GM12878 (cell line): ENCODE results near the gene TAB2. TPM values are rescaled to one million over a fixed set of nuclear protein-coding genes. Genes with fewer than 3 reads are reported as not detected.
A peak's percentile ranks its signal among the peaks of the same experiment; 100 is the strongest.

Experiments
- IKZF1 ChIP-seq: fragments of 450-650 bp; conservative IDR thresholded peaks from 2 replicates; pipeline ENCODE4 v1.6.1; 2017; ENCODE audit warnings: antibody characterized with exemption, mild to moderate bottlenecking
- MEF2B ChIP-seq: fragments of 450-650 bp; IDR thresholded peaks from 2 replicates; pipeline ENCODE4 v1.6.1; 2018; ENCODE audit warnings: mild to moderate bottlenecking, moderate library complexity; ENCODE audit not compliant: partially characterized antibody, poor library complexity, severe bottlenecking
- MTA2 ChIP-seq: fragments of 450-650 bp; IDR thresholded peaks from 2 replicates; pipeline ENCODE4 v1.6.1; 2016; ENCODE audit warnings: low read depth, mild to moderate bottlenecking, moderate library complexity
- NFYB ChIP-seq: IDR thresholded peaks from 2 replicates; pipeline ENCODE4 v1.6.1; 2011; ENCODE audit warnings: low read depth, mild to moderate bottlenecking, low read length, improper control_type of control experiment, moderate library complexity; ENCODE audit not compliant: insufficient read depth
- NR2F1 ChIP-seq: fragments of 450-650 bp; conservative IDR thresholded peaks from 2 replicates; pipeline ENCODE4 v1.6.1; 2017; ENCODE audit warnings: mild to moderate bottlenecking
- SP1 ChIP-seq: IDR thresholded peaks from one replicate; pipeline ENCODE4 v1.6.1; 2011; ENCODE audit warnings: low read depth, low read length
- ZNF384 ChIP-seq: IDR thresholded peaks from 2 replicates; pipeline ENCODE4 v1.6.1; 2012; ENCODE audit warnings: low read depth, mild to moderate bottlenecking, low read length, improper control_type of control experiment, borderline replicate concordance
- polyA plus RNA-seq, 11 experiments: library from polyadenylated mRNA; depleted of rRNA in 4 of 11; unstranded in 6 of 11; stranded (reverse) in 5 of 11; fragments of >200 nt; fragmentation: Nextera tagmentation in 4 of 11; fragmentation: Illumina TruSeq in 1 of 11; extraction: Ambion mirVana in 4 of 11; extraction: Trizol in 1 of 11; gene quantifications; 1 replicate in 1 of 11; 2 replicates in 10 of 11; pipeline versions ENCODE4 v1.2.1 to v1.2.3, GENCODE V29; 2011 to 2016; ENCODE audit warnings: inconsistent platforms in 2 of 11, missing spikeins in 2 of 11, low read depth in 1 of 11
- total RNA-seq, 4 experiments: library from RNA; depleted of rRNA in 3 of 4; stranded (reverse); fragments of >200 nt in 3 of 4; fragmentation: Illumina TruSeq in 1 of 4; extraction: Trizol in 1 of 4; gene quantifications; 2 replicates each; pipeline versions ENCODE4 v1.2.1 to v1.2.3, GENCODE V29; 2013 to 2021
- TF ChIP-seq, protein P1 (sequence below): fragments of 450-650 bp; formaldehyde crosslinking; IDR thresholded peaks from 2 replicates; pipeline ENCODE4 v1.5.0; 2022; ENCODE audit warnings: mild to moderate bottlenecking, missing genetic modification characterization
- TF ChIP-seq, protein P2 (sequence below): fragments of 450-650 bp; IDR thresholded peaks from 2 replicates; pipeline ENCODE4 v1.6.1; 2016; ENCODE audit warnings: mild to moderate bottlenecking
- TF ChIP-seq, protein P3 (sequence below), 3 experiments: IDR thresholded peaks in 2 of 3; conservative IDR thresholded peaks in 1 of 3; 2 replicates each; pipeline ENCODE4 v1.5.1; 2011; ENCODE audit warnings: low read depth in 3 of 3, low read length in 3 of 3, mild to moderate bottlenecking in 3 of 3, control low read depth in 2 of 3, moderate library complexity in 2 of 3, inconsistent platforms in 1 of 3, mixed read lengths in 1 of 3; ENCODE audit not compliant: control insufficient read depth in 2 of 3, insufficient read depth in 1 of 3; ENCODE audit errors: extremely low read depth in 1 of 3
- TF ChIP-seq, protein P4 (sequence below): fragments of 450-650 bp; formaldehyde crosslinking; IDR thresholded peaks from 2 replicates; pipeline ENCODE4 v1.4.0; 2020; ENCODE audit warnings: mild to moderate bottlenecking, moderate library complexity
- TF ChIP-seq, protein P5 (sequence below): IDR thresholded peaks from 2 replicates; pipeline ENCODE4 v1.6.1; 2012; ENCODE audit warnings: low read depth, low read length, improper control_type of control experiment
- TF ChIP-seq, protein P6 (sequence below): fragments of 450-650 bp; IDR thresholded peaks from 2 replicates; pipeline ENCODE4 v1.6.1; 2017; ENCODE audit warnings: mild to moderate bottlenecking, moderate library complexity

The TAB2 gene
- total and polyA plus RNA-seq, 10 of the 15 experiments (the other 5 are each of a cell fraction or from before 2014, with no cell fraction given): 8.9 to 66.3 (median 23.0) TPM

DNA sequence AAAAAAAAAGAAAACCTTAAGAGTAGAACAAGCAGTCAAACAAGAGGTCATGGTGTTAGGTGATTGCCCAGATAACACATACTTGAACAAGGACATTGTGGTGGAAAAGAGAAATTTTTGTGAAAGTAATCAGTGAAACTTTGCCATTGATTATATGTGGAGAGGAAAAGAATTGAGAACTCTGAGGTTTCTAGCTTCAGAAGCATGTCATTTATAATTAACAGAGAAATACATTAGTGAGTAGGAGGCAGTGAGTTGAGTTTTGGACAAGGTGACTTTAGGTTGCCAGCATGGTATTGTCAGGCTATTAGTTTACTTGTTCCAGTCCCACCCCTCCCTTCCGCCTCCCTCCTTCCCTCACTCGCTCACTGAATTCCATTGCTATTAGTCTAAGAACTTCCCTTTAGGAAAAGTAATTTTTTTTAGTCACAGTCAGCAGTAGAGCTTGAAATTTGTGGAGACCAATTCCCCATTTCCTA, 17.2 kb downstream of the TAB2 start (continued):
- TF ChIP-seq, protein P1, sequence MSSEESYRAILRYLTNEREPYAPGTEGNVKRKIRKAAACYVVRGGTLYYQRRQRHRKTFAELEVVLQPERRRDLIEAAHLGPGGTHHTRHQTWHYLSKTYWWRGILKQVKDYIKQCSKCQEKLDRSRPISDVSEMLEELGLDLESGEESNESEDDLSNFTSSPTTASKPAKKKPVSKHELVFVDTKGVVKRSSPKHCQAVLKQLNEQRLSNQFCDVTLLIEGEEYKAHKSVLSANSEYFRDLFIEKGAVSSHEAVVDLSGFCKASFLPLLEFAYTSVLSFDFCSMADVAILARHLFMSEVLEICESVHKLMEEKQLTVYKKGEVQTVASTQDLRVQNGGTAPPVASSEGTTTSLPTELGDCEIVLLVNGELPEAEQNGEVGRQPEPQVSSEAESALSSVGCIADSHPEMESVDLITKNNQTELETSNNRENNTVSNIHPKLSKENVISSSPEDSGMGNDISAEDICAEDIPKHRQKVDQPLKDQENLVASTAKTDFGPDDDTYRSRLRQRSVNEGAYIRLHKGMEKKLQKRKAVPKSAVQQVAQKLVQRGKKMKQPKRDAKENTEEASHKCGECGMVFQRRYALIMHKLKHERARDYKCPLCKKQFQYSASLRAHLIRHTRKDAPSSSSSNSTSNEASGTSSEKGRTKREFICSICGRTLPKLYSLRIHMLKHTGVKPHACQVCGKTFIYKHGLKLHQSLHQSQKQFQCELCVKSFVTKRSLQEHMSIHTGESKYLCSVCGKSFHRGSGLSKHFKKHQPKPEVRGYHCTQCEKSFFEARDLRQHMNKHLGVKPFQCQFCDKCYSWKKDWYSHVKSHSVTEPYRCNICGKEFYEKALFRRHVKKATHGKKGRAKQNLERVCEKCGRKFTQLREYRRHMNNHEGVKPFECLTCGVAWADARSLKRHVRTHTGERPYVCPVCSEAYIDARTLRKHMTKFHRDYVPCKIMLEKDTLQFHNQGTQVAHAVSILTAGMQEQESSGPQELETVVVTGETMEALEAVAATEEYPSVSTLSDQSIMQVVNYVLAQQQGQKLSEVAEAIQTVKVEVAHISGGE (CRISPR knock-in tag): no peak
- TF ChIP-seq, protein P2, sequence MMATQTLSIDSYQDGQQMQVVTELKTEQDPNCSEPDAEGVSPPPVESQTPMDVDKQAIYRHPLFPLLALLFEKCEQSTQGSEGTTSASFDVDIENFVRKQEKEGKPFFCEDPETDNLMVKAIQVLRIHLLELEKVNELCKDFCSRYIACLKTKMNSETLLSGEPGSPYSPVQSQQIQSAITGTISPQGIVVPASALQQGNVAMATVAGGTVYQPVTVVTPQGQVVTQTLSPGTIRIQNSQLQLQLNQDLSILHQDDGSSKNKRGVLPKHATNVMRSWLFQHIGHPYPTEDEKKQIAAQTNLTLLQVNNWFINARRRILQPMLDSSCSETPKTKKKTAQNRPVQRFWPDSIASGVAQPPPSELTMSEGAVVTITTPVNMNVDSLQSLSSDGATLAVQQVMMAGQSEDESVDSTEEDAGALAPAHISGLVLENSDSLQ: peak; percentile 55; the same call in 1 of the 2 replicates
- TF ChIP-seq, protein P3, sequence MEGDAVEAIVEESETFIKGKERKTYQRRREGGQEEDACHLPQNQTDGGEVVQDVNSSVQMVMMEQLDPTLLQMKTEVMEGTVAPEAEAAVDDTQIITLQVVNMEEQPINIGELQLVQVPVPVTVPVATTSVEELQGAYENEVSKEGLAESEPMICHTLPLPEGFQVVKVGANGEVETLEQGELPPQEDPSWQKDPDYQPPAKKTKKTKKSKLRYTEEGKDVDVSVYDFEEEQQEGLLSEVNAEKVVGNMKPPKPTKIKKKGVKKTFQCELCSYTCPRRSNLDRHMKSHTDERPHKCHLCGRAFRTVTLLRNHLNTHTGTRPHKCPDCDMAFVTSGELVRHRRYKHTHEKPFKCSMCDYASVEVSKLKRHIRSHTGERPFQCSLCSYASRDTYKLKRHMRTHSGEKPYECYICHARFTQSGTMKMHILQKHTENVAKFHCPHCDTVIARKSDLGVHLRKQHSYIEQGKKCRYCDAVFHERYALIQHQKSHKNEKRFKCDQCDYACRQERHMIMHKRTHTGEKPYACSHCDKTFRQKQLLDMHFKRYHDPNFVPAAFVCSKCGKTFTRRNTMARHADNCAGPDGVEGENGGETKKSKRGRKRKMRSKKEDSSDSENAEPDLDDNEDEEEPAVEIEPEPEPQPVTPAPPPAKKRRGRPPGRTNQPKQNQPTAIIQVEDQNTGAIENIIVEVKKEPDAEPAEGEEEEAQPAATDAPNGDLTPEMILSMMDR (IDR thresholded peaks at IDR 0.05 in 2 of 3, conservative IDR thresholded peaks at IDR 0.05 in 1 of 3; ENCODE audit: control insufficient read depth in 2 of 3, extremely low read depth in 1 of 3, insufficient read depth in 1 of 3, low read depth in 3 of 3, low read length in 3 of 3): no peak
- TF ChIP-seq, protein P4, sequence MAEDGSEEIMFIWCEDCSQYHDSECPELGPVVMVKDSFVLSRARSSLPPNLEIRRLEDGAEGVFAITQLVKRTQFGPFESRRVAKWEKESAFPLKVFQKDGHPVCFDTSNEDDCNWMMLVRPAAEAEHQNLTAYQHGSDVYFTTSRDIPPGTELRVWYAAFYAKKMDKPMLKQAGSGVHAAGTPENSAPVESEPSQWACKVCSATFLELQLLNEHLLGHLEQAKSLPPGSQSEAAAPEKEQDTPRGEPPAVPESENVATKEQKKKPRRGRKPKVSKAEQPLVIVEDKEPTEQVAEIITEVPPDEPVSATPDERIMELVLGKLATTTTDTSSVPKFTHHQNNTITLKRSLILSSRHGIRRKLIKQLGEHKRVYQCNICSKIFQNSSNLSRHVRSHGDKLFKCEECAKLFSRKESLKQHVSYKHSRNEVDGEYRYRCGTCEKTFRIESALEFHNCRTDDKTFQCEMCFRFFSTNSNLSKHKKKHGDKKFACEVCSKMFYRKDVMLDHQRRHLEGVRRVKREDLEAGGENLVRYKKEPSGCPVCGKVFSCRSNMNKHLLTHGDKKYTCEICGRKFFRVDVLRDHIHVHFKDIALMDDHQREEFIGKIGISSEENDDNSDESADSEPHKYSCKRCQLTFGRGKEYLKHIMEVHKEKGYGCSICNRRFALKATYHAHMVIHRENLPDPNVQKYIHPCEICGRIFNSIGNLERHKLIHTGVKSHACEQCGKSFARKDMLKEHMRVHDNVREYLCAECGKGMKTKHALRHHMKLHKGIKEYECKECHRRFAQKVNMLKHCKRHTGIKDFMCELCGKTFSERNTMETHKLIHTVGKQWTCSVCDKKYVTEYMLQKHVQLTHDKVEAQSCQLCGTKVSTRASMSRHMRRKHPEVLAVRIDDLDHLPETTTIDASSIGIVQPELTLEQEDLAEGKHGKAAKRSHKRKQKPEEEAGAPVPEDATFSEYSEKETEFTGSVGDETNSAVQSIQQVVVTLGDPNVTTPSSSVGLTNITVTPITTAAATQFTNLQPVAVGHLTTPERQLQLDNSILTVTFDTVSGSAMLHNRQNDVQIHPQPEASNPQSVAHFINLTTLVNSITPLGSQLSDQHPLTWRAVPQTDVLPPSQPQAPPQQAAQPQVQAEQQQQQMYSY: no peak
- TF ChIP-seq MTA2 (peak; percentile 60), NFYB (no peak), NR2F1 (no peak), ZNF384 (no peak), MEF2B (no peak), IKZF1 (peak; percentile 43; the same call in 1 of the 2 replicates), SP1 (no peak)
- TF ChIP-seq, protein P5, sequence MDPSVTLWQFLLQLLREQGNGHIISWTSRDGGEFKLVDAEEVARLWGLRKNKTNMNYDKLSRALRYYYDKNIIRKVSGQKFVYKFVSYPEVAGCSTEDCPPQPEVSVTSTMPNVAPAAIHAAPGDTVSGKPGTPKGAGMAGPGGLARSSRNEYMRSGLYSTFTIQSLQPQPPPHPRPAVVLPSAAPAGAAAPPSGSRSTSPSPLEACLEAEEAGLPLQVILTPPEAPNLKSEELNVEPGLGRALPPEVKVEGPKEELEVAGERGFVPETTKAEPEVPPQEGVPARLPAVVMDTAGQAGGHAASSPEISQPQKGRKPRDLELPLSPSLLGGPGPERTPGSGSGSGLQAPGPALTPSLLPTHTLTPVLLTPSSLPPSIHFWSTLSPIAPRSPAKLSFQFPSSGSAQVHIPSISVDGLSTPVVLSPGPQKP: no peak
- TF ChIP-seq, protein P6, sequence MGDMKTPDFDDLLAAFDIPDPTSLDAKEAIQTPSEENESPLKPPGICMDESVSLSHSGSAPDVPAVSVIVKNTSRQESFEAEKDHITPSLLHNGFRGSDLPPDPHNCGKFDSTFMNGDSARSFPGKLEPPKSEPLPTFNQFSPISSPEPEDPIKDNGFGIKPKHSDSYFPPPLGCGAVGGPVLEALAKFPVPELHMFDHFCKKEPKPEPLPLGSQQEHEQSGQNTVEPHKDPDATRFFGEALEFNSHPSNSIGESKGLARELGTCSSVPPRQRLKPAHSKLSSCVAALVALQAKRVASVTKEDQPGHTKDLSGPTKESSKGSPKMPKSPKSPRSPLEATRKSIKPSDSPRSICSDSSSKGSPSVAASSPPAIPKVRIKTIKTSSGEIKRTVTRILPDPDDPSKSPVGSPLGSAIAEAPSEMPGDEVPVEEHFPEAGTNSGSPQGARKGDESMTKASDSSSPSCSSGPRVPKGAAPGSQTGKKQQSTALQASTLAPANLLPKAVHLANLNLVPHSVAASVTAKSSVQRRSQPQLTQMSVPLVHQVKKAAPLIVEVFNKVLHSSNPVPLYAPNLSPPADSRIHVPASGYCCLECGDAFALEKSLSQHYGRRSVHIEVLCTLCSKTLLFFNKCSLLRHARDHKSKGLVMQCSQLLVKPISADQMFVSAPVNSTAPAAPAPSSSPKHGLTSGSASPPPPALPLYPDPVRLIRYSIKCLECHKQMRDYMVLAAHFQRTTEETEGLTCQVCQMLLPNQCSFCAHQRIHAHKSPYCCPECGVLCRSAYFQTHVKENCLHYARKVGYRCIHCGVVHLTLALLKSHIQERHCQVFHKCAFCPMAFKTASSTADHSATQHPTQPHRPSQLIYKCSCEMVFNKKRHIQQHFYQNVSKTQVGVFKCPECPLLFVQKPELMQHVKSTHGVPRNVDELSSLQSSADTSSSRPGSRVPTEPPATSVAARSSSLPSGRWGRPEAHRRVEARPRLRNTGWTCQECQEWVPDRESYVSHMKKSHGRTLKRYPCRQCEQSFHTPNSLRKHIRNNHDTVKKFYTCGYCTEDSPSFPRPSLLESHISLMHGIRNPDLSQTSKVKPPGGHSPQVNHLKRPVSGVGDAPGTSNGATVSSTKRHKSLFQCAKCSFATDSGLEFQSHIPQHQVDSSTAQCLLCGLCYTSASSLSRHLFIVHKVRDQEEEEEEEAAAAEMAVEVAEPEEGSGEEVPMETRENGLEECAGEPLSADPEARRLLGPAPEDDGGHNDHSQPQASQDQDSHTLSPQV: no peak
